HG02970 (cell line): Measurements from ENCODE around the gene ODAD3.
"Not testable (repeated sequence)": the region's sequence is repeated elsewhere in the genome, so short reads cannot be mapped to it uniquely, and the experiment has no call there.

Experiments used
- ATAC-seq: cut with Tn5 transposase; IDR thresholded peaks from one replicate; pipeline ENCODE4 v1.9.1; 2021; ENCODE audit warnings: mild to moderate bottlenecking, moderate library complexity, moderate number of reproducible peaks; ENCODE audit not compliant: unreplicated experiment, low FRiP score

The ODAD3 gene

DNA sequence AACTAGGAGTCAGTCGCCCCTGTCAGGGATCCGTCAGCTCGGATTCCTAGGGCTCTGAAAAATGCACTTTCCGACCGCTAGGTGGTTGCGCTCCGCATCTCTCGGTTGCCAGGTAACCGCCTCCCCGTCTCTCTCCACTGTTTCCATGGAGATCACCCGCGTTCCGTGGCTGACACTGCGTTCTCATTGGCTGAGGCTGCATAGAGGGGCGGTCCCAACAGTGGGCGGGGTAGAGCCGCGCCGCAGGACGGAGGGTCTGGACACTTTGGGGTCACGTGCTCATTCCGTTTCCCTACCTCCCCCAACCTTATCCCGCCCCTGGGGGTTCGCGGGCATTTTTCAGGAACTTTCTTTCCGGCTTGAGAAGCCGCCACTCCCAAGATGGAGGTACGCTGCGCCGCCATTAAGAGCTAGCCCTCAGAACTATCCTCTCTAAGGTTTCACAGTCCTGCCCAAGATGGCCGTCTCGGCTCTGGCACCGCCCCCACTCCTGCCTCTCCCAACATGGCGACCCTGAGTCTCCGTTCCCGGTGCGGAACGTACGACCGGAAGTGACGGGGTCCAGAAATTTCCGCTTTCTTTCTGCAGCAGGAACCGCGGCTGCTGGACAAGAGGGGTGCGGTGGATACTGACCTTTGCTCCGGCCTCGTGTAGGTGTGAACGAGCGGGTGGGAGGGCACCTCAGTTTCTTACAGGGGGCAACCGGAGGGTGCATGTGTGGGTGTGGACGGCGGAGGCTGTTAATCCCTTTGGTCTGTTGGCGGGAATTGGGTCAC lies at the start of gene ODAD3, which contains the start of gene PRKCSH:
Gene ODAD3 (minus strand): TSS at position 65 of the 776 bp plus-strand sequence. CDS start 105 bp downstream, outside the sequence.
Gene PRKCSH (plus strand): TSS at position 579 of the 776 bp plus-strand sequence. CDS start 483 bp downstream, outside the sequence.
- peak; percentile 94 for ATAC-seq

- no peak for ATAC-seq
These were observed 48.6 kb upstream of the ODAD3 start for GRCh38 chr19:11483366-11484111.

- peak; percentile 61 for ATAC-seq
These were observed 47.6 kb upstream of the ODAD3 start for GRCh38 chr19:11482384-11483050.

DNA sequence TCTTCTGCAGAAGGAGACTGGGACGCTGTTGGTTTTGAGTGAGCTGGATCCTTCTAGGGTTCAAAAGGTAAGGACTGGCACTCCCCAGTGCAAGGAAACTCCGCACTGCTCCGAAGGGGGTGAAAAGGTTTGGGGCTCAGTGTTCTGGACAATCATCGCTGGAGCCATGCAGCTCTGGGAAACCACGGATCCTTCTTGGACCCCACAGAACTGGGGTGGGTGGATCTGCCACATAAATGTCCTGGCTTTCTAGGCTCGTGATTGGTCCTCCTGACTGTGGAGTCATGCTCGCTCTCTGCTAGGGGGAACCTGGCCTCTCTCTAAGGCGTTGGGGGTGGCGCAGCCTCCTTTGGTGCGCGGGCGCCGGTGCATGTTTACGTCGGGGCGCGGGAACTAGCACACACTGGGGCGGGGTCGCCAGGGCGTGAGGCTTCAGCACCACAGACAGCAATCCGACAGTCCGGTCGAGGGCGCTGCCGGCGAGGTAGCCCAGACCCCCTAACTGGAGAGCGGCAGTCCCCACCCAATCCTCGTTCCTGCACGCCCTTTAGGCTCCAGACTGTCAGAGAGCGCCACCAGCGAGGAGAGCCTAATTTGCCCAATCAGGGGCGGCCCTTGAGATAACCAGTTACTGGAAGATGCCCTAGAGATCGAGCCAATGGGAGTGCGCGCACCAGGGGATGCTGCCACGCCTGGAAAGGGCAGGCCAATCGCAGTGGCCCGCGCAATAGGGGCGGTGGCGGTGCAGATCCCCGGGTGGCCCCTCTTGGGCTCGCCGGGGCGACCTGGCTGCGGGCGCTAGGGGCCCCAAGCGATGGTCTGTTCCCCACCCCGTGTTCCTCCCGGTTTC lies 46.8 kb upstream of the ODAD3 start:
- ATAC-seq, result peak; percentile 51

- ATAC-seq, result no peak
These were observed 46.0 kb upstream of the ODAD3 start, which contains the start of gene ELAVL3 for GRCh38 chr19:11480715-11481533. TSS of gene ELAVL3 (minus strand) at chr19:11481046. CDS start at chr19:11480608, 438 bp downstream.

DNA sequence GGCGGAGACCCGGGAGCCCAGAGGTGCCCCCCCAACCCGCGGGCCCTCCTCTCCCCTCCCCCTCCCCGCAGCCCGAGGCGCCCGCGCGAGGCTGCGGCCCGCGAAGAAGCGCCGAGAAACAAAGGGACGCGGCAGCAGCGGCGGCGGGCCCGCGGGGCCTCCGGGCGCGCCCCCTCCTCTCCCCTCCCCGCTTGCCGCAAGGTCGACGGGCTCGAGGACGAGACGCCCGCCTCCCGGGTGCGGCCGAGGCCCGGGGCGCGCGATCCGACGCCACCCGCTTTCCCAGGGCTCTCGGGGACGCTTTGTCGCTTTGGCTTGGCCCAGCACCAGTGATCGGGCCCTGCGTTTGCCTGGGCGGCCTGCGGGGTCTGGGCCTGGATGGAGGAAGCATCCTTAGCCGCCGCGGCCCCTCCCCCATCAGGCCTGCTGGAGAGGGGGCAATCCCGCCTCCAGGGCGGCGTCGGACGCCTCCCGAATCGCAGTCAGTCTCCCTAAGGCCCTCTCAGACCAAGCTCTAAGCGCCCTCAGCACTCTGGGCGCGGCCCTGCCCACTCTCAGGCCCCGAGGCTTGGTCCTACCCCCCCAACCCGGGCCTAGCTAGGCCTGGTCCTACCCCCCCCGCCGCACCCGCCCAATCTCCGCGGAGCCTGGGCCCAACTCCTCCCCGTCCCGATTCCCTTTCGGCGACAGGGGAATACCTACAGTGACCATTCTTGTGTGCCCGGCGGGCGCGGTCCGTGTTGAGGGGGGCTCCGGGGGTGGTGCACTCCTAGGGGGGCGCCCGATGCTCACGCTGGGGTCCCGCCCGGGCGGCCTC lies 45.2 kb upstream of the ODAD3 start:
- ATAC-seq, result no peak

DNA sequence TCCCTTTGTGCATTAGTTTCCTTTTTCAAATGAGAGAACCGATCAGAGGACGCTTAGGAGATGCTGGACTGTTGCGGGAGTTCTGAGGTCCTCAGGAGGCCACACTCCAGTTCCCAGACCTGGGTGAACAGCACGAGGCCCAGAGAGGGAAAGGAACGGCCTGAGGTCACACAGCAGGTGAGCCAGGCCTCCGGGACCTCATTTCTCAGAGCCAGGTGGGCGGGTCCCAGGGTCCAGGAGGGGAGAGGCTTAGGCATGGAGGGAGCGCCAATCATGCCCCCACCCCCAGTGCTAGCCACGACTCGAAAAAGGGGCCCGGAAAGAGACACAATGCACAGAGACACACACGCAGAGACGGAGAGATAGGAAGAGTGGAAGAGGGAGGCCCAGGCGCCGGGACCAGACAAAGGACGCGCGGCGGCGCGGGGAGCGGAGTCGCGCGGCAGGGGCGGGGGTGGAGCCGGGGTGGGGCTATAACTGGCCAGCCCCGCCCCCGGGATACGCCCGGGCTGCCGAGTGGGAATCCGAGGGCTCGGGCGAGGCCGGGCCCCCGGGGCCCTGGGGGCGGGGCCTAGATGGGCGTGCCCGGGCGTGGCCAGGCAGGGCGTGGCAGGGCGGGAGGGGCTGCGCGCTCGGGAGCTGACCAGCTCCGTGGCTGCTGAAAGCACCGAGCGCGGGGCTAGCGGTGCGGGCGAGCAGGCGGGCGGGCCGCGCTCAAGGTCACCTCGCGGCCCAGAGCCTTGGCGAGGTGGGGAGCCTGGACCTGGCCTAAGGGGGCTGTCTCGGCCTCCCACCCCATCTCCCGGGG lies 44.4 kb upstream of the ODAD3 start:
- ATAC-seq, result no peak

DNA sequence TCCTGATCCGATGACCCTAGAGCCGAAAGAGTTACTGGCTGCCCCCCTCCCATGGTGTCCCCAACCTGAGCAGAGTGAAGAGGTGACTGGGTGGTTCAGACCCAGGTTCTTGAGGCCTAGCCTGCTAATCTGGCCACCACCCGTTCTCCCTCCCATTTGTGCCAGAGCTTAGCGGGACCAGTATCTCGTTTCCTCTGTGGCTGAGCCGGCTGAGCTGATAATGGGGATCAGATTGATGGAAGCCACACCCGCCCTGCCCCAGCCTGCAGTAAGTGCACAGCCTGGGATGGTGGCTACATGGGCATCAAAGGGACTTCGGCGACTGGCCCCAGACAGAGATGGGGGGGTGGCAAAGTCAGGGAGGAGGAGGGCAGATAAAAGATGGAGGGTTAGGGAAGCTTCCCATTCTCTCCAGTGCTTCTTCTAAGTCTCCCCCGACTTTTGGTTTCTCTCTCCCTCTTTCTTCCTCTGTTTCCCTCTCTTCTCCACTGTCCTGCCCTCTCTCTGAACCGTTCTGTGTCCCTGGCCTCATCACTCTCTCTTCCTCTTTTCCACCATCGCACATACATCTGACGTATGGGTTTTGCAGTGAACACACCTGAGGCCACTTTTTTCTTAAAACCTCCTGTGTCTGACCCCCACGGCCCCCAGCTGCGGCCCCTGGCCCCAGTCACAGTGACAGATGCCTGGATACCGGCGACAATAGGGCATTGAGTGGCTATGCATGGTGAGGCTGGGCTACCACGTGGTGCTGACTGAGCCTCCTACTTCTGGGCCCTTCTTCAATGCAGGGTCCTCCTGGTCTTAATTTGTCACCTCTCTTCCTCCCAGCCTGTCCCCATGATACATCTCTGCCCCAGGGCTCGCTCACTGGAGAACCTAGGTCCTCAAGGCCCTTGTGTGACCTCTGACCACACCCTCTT lies 43.5 kb upstream of the ODAD3 start:
- ATAC-seq, result no peak

GRCh38 chr19:11475861-11476260 lies 40.9 kb upstream of the ODAD3 start:
- ATAC-seq, result no peak

DNA sequence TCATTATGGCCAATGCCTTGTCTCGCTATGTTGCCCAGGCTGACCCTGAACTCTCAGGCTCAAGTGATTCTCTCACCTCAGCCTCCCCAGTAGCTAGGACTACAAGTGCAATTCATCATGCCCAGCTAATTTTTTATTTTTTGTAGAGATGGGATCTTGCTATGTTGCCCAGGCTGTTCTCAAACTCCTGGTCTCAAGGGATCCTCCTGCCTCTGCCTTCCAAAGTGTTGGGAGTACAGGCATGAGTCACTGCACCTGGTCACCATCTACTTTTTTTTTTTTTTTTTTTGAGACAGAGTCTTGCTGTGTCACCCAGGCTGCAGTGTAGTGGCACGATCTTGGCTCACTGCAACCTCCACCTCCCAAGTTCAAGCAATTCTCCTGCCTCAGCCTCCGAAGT lies 40.4 kb upstream of the ODAD3 start:
- ATAC-seq, result not testable (repeated sequence)

GRCh38 chr19:11473725-11474124 lies 38.8 kb upstream of the ODAD3 start:
- ATAC-seq, result no peak

DNA sequence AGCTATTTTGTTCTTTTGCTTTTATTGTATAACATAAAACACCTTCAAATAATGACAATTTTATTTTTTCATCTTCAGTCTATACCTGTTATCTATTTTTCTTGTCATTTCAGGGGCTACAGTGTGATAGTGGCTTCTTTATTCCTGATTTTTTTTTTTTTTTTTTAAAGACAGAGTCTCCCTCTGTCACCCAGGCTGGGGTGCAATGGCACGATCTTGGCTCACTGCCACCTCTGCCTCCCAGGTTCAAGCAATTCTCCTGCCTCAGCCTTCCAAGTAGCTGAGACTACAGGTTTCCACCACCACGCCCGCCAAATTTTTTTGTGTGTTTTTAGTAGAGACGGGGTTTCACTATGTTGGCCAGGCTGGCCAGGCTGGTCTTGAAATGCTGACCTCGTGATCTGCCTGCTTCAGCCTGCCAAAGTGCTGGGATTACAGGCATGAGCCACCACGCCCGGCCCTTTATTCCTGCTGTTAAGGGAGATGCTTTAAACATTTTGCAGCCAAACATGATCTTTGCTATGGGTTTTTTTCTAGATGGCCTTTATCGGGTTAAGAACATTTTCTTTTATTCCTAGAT lies 33.4 kb upstream of the ODAD3 start:
- not testable (repeated sequence) for ATAC-seq

- ATAC-seq, result no peak
These were observed 30.7 kb upstream of the ODAD3 start for GRCh38 chr19:11465600-11465999.

GRCh38 chr19:11464333-11465265 lies 29.7 kb upstream of the ODAD3 start:
- ATAC-seq, result no peak

GRCh38 chr19:11463391-11463790 lies 28.5 kb upstream of the ODAD3 start:
- ATAC-seq, result no peak
